Neural cell (in vitro differentiated cells): ENCODE measurements around the gene ST8SIA6.

ENCODE experiments used
- EP300 ChIP-seq: fragments of 450-650 bp; conservative IDR thresholded peaks from 2 replicates; pipeline ENCODE4 v1.6.1; 2014; ENCODE audit warnings: antibody characterized with exemption, mild to moderate bottlenecking, moderate library complexity; ENCODE audit not compliant: poor library complexity, severe bottlenecking
- EZH2 ChIP-seq: fragments of 200-600, 300-800 bp; shearing (Covaris generic), sonication (generic); IDR thresholded peaks from 2 replicates; pipeline ENCODE4 v1.6.1; 2014; ENCODE audit warnings: antibody characterized with exemption, low read length, borderline replicate concordance, mild to moderate bottlenecking; ENCODE audit not compliant: insufficient read depth, poor library complexity, severe bottlenecking
- MXI1 ChIP-seq: fragments of 450-650 bp; conservative IDR thresholded peaks from 2 replicates; pipeline ENCODE4 v1.6.1; 2014; ENCODE audit warnings: antibody characterized with exemption, mild to moderate bottlenecking; ENCODE audit not compliant: poor library complexity, severe bottlenecking
- POLR2AphosphoS5 ChIP-seq: IDR thresholded peaks from 2 replicates; pipeline ENCODE4 v1.6.1; 2012
- SMC3 ChIP-seq: fragments of 450-650 bp; conservative IDR thresholded peaks from 2 replicates; pipeline ENCODE4 v1.6.1; 2014; ENCODE audit warnings: antibody characterized with exemption, mild to moderate bottlenecking, moderate library complexity; ENCODE audit not compliant: poor library complexity
- TF ChIP-seq, protein P1 (sequence below): fragments of 450-650 bp; IDR thresholded peaks from 2 replicates; pipeline ENCODE4 v1.5.1; 2014; ENCODE audit warnings: antibody characterized with exemption, mild to moderate bottlenecking, moderate library complexity; ENCODE audit not compliant: poor library complexity, severe bottlenecking
- TF ChIP-seq, protein P2 (sequence below): IDR thresholded peaks from 2 replicates; pipeline ENCODE4 v1.6.1; 2012; ENCODE audit warnings: borderline replicate concordance

GRCh38 chr10:17273403-17273802 is 181.0 kb downstream of the ST8SIA6 start:
- TF ChIP-seq, protein P1, sequence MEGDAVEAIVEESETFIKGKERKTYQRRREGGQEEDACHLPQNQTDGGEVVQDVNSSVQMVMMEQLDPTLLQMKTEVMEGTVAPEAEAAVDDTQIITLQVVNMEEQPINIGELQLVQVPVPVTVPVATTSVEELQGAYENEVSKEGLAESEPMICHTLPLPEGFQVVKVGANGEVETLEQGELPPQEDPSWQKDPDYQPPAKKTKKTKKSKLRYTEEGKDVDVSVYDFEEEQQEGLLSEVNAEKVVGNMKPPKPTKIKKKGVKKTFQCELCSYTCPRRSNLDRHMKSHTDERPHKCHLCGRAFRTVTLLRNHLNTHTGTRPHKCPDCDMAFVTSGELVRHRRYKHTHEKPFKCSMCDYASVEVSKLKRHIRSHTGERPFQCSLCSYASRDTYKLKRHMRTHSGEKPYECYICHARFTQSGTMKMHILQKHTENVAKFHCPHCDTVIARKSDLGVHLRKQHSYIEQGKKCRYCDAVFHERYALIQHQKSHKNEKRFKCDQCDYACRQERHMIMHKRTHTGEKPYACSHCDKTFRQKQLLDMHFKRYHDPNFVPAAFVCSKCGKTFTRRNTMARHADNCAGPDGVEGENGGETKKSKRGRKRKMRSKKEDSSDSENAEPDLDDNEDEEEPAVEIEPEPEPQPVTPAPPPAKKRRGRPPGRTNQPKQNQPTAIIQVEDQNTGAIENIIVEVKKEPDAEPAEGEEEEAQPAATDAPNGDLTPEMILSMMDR: no peak
- TF ChIP-seq EZH2: no peak
- TF ChIP-seq EP300: no peak
- TF ChIP-seq POLR2AphosphoS5: no peak
- no peak for TF ChIP-seq SMC3
- TF ChIP-seq, protein P2, sequence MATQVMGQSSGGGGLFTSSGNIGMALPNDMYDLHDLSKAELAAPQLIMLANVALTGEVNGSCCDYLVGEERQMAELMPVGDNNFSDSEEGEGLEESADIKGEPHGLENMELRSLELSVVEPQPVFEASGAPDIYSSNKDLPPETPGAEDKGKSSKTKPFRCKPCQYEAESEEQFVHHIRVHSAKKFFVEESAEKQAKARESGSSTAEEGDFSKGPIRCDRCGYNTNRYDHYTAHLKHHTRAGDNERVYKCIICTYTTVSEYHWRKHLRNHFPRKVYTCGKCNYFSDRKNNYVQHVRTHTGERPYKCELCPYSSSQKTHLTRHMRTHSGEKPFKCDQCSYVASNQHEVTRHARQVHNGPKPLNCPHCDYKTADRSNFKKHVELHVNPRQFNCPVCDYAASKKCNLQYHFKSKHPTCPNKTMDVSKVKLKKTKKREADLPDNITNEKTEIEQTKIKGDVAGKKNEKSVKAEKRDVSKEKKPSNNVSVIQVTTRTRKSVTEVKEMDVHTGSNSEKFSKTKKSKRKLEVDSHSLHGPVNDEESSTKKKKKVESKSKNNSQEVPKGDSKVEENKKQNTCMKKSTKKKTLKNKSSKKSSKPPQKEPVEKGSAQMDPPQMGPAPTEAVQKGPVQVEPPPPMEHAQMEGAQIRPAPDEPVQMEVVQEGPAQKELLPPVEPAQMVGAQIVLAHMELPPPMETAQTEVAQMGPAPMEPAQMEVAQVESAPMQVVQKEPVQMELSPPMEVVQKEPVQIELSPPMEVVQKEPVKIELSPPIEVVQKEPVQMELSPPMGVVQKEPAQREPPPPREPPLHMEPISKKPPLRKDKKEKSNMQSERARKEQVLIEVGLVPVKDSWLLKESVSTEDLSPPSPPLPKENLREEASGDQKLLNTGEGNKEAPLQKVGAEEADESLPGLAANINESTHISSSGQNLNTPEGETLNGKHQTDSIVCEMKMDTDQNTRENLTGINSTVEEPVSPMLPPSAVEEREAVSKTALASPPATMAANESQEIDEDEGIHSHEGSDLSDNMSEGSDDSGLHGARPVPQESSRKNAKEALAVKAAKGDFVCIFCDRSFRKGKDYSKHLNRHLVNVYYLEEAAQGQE: no peak
- TF ChIP-seq MXI1: no peak
